H1 (cell line): ENCODE data around the gene ADIPOR2.

ENCODE experiments used
- ATF2 ChIP-seq: IDR thresholded peaks from 2 replicates; pipeline ENCODE4 v1.6.1; 2012; ENCODE audit warnings: low read length, inconsistent platforms
- CHD2 ChIP-seq: IDR thresholded peaks from 2 replicates; pipeline ENCODE4 v1.6.1; 2012; ENCODE audit warnings: low read length, improper control_type of control experiment
- EZH2 ChIP-seq: fragments of 200-600 bp; sonication (generic); IDR thresholded peaks from 2 replicates; pipeline ENCODE4 v1.7.1; 2012; ENCODE audit warnings: low read depth, mild to moderate bottlenecking, moderate library complexity, low read length, inconsistent platforms; ENCODE audit not compliant: severe bottlenecking
- FOSL1 ChIP-seq: IDR thresholded peaks from 2 replicates; pipeline ENCODE4 v1.6.1; 2011; ENCODE audit warnings: mild to moderate bottlenecking, low read depth, low read length, moderate library complexity; ENCODE audit not compliant: insufficient read depth
- GABPA ChIP-seq: IDR thresholded peaks from 2 replicates; pipeline ENCODE4 v1.6.1; 2011; ENCODE audit warnings: mild to moderate bottlenecking, low read length, moderate library complexity, borderline replicate concordance; ENCODE audit not compliant: insufficient read depth
- HDAC2 ChIP-seq, 2 experiments: fragments of 300-600 bp in 1 of 2; sonication (generic) in 1 of 2; IDR thresholded peaks; 2 replicates each; pipeline ENCODE4 v1.6.1; 2011 to 2012; ENCODE audit warnings: low read depth in 2 of 2, low read length in 2 of 2, mild to moderate bottlenecking in 2 of 2, moderate library complexity in 2 of 2, borderline replicate concordance in 1 of 2, inconsistent platforms in 1 of 2
- JUN ChIP-seq: IDR thresholded peaks from 2 replicates; pipeline ENCODE4 v1.6.1; 2011; ENCODE audit warnings: low read depth, mild to moderate bottlenecking, improper control_type of control experiment, low read length
- JUND ChIP-seq: IDR thresholded peaks from 2 replicates; pipeline ENCODE4 v1.6.1; 2011; ENCODE audit warnings: mild to moderate bottlenecking, improper control_type of control experiment, low read length
- POLR2A ChIP-seq, 2 experiments: IDR thresholded peaks; 1 replicate in 1 of 2; 2 replicates in 1 of 2; pipeline ENCODE4 v1.6.1; 2011; ENCODE audit warnings: low read depth in 2 of 2, low read length in 2 of 2, mild to moderate bottlenecking in 2 of 2; ENCODE audit errors: control extremely low read depth in 1 of 2
- POLR2AphosphoS5 ChIP-seq: IDR thresholded peaks from 2 replicates; pipeline ENCODE4 v1.6.1; 2011; ENCODE audit warnings: low read depth, low read length
- TEAD4 ChIP-seq: IDR thresholded peaks from 2 replicates; pipeline ENCODE4 v1.6.1; 2012; ENCODE audit warnings: low read depth, low read length, inconsistent platforms, mixed read lengths
- TF ChIP-seq, protein P1 (sequence below), 3 experiments: IDR thresholded peaks; 1 replicate in 2 of 3; 2 replicates in 1 of 3; pipeline versions ENCODE4 v1.5.1 to v1.6.1; 2011; ENCODE audit warnings: low read length in 3 of 3, mild to moderate bottlenecking in 3 of 3, inconsistent platforms in 2 of 3, low read depth in 1 of 3, moderate library complexity in 1 of 3; ENCODE audit not compliant: insufficient read depth in 1 of 3; ENCODE audit errors: control extremely low read depth in 1 of 3
- TF ChIP-seq, protein P2 (sequence below): IDR thresholded peaks from 2 replicates; pipeline ENCODE4 v1.6.1; 2012; ENCODE audit warnings: inconsistent platforms

DNA sequence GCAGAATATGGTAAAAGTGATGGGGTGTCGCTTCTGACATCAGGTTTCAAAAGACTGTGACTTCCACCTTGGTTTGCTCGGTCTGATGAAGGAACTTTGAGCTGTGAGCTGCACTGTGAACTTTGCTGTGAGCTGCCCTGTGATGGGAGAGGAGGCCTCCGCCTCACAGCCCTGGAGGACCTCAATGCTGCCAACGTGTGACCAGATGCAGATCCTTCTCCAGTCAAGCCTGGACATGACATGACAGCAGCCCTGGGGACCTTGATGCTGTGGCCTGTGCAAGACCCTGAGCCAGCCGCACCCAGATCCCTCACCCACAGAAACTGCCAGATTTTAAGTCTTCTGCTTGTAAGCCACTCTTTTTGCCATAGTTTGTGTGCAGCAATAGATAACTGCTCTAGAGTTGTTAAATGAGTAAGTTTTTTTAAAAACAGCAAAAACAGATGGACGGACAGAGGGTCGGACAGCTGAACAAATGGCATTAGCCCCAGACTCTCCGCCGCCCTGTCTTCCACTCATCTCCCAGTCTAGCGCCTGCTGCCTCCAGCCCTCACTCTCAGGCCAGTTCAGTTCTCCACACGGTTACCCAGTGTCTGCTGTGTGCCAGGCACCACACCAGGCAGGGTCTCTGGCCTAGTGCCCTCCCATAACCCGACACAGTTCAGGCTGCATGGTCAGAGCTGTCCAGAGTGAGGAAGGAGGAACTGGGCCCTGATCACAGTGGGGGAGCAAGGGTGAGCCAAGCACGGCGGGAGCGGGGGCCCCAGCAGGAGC, 116.4 kb downstream of the ADIPOR2 start:
- TF ChIP-seq, protein P1, sequence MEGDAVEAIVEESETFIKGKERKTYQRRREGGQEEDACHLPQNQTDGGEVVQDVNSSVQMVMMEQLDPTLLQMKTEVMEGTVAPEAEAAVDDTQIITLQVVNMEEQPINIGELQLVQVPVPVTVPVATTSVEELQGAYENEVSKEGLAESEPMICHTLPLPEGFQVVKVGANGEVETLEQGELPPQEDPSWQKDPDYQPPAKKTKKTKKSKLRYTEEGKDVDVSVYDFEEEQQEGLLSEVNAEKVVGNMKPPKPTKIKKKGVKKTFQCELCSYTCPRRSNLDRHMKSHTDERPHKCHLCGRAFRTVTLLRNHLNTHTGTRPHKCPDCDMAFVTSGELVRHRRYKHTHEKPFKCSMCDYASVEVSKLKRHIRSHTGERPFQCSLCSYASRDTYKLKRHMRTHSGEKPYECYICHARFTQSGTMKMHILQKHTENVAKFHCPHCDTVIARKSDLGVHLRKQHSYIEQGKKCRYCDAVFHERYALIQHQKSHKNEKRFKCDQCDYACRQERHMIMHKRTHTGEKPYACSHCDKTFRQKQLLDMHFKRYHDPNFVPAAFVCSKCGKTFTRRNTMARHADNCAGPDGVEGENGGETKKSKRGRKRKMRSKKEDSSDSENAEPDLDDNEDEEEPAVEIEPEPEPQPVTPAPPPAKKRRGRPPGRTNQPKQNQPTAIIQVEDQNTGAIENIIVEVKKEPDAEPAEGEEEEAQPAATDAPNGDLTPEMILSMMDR (IDR thresholded peaks at IDR 0.05; ENCODE audit: control extremely low read depth in 1 of 3, insufficient read depth in 1 of 3, low read depth in 1 of 3, low read length in 3 of 3), result no peak
- TF ChIP-seq HDAC2 (IDR thresholded peaks at IDR 0.05; ENCODE audit: borderline replicate concordance in 1 of 2, low read depth in 2 of 2, low read length in 2 of 2) (no peak), ATF2 (no peak), POLR2A (IDR thresholded peaks at IDR 0.05; ENCODE audit: control extremely low read depth in 1 of 2, low read depth in 2 of 2, low read length in 2 of 2) (no peak), CHD2 (no peak), FOSL1 (no peak), POLR2AphosphoS5 (no peak), JUN (no peak), GABPA (no peak), JUND (no peak), EZH2 (no peak), TEAD4 (no peak)
- TF ChIP-seq, protein P2, sequence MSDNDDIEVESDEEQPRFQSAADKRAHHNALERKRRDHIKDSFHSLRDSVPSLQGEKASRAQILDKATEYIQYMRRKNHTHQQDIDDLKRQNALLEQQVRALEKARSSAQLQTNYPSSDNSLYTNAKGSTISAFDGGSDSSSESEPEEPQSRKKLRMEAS, result no peak
